NCI-H510A treated with DMSO at 0.1 percent for 48 hours (cell line): ENCODE data around the gene PSMB10.
A peak's percentile ranks its signal among the peaks of the same experiment; 100 is the strongest.

ENCODE experiments used
- DNase-seq: peaks from one replicate; lab custom pipeline; 2025; lab: John Stamatoyannopoulos, UW

PSMB10 gene

DNA sequence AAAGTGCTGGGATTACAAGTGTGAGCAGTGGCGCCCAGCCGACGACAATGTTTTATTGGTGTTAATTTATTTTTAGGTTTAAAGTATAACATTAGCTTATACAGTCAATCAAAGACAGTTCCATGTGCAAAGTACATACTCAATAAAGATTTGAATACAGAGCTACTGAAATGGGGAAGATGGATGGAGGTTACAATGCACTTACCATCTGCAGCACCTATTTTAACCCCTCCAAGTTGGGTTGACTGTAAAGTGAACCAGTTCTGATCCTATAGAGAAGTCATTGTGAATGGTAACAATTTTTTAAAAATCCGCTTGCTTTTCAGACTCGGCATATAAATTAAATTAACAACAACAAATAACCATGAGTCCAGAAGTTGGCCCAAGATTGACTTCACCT is 44.3 kb downstream of the PSMB10 start:
- no peak for DNase-seq

DNA sequence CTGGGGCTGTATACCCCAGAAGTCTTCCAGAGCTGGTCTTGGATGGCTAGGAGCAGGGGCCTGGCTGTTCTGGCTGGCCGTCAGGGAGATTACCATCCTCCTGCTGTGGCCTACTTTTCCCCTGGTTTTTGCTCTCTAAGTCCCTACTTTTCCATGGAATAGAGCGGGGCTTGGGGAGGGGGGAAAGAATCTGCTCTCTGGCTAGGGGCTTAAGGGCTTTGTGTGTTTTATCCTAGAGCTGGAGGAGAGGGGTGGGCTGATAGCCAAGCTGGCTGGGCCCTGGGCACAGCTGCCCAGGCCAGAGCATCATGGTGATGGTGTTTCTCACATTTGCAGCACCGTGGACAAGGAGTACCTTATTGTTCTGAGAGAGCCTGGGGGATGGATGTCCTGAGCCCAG is 48.3 kb downstream of the PSMB10 start:
- DNase-seq = no peak

DNA sequence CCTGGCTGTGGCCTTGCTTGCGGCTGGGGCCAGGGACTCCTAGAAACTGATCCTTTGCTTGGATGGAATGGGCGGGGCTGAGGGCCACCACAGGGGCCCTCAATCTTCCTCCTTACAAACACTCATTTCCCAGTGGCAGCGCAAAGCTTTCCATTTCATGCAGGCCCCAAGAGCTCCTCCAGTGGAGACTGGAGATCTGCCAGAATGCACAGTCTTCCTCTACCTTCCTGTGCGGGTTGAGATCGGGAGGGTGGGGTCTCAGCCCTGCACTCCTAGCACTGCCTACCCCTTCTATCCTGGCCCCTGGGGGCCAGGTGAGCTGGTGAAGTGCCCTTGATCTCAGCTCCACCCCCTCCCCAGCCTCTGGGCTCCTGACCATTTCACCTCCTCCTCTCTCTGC is 50.3 kb downstream of the PSMB10 start:
- DNase-seq = no peak

GRCh38 chr16:67885976-67886375 is 50.7 kb downstream of the PSMB10 start:
- DNase-seq = no peak

DNA sequence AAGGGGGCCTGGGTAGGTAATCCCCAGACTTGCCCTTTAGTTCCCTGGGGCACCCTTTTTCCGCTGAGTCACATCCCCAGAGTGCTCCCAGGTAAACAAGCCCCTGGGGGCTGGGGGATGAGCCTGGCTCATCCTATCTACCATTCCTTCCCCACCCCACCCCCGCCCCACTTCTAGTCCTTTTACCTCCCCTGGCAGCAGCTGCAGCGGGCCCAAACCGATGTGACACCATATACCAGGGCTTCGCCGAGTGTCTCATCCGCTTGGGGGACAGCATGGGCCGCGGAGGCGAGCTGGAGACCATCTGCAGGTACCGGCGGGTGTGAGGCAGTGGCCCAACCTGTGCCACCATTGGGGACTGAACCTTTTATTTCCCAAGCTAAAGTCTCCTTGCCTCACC is 51.1 kb downstream of the PSMB10 start:
- no peak for DNase-seq

- peak; percentile 70 for DNase-seq
Measured at GRCh38 chr16:67884684-67885083, 52.0 kb downstream of the PSMB10 start, which contains the start of gene NRN1L. NRN1L (plus strand) TSS chr16:67884885; CDS start chr16:67884904, 19 bp downstream.
